SJCRH30 (cell line): ENCODE data around the gene FAM72C. TPM values are rescaled to one million over a fixed set of nuclear protein-coding genes. Genes with fewer than 3 reads are reported as not detected.
A peak's percentile ranks its signal among the peaks of the same experiment; 100 is the strongest.
"Not testable (repeated sequence)": the region's sequence is repeated elsewhere in the genome, so short reads cannot be mapped to it uniquely, and the experiment has no call there.

Experiments
- DNase-seq, 2 experiments: peaks; one replicate each; pipeline ENCODE4 v3.0.0-alpha.2; 2015 to 2020
- H3K27ac ChIP-seq: fragments of 250-450 bp; sonication (Bioruptor Pico); 2 replicates; pipeline ENCODE4 v1.5.1; 2020; ENCODE audit warnings: mild to moderate bottlenecking, moderate library complexity
- H3K27me3 ChIP-seq: fragments of 250-450 bp; sonication (Bioruptor Pico); 2 replicates; pipeline ENCODE4 v1.5.1; 2020; ENCODE audit warnings: mild to moderate bottlenecking, moderate library complexity
- H3K36me3 ChIP-seq: fragments of 250-450 bp; sonication (Bioruptor Pico); 2 replicates; pipeline ENCODE4 v1.5.1; 2020; ENCODE audit warnings: mild to moderate bottlenecking, moderate library complexity
- H3K4me1 ChIP-seq: fragments of 250-450 bp; sonication (Bioruptor Pico); 2 replicates; pipeline ENCODE4 v1.5.1; 2020; ENCODE audit warnings: mild to moderate bottlenecking, moderate library complexity
- H3K4me3 ChIP-seq: fragments of 250-450 bp; sonication (Bioruptor Pico); 2 replicates; pipeline ENCODE4 v1.5.1; 2020; ENCODE audit warnings: mild to moderate bottlenecking, moderate library complexity
- H3K9me3 ChIP-seq: fragments of 250-450 bp; sonication (Bioruptor Pico); replicated peaks from 2 replicates; pipeline ENCODE4 v1.5.1; 2020; ENCODE audit warnings: mild to moderate bottlenecking, moderate library complexity
- total RNA-seq: library from RNA; depleted of rRNA; stranded (reverse); fragments of >200 nt; shearing (Covaris generic); gene quantifications from 2 replicates; pipeline ENCODE4 v1.2.3, GENCODE V29; 2014

FAM72C gene
- total RNA-seq, 1 experiment from 2014 or later: 6.6 TPM

- not testable (repeated sequence) for H3K36me3 ChIP-seq, H3K4me3 ChIP-seq, H3K27ac ChIP-seq, H3K27me3 ChIP-seq, H3K4me1 ChIP-seq, H3K9me3 ChIP-seq, DNase-seq
These were observed 20.0 kb downstream of the FAM72C start for GRCh38 chr1:143951485-143952391.

GRCh38 chr1:143947749-143948148 is 24.0 kb downstream of the FAM72C start:
- not testable (repeated sequence) for H3K4me3 ChIP-seq, H3K36me3 ChIP-seq, H3K27me3 ChIP-seq, H3K4me1 ChIP-seq, H3K9me3 ChIP-seq, DNase-seq, H3K27ac ChIP-seq

- not testable (repeated sequence) for H3K27me3 ChIP-seq, H3K4me1 ChIP-seq, H3K27ac ChIP-seq, H3K36me3 ChIP-seq, DNase-seq, H3K9me3 ChIP-seq, H3K4me3 ChIP-seq
These were observed 26.5 kb downstream of the FAM72C start for GRCh38 chr1:143945253-143945652.

GRCh38 chr1:143944576-143945240 is 27.1 kb downstream of the FAM72C start:
- not testable (repeated sequence) for DNase-seq, H3K9me3 ChIP-seq, H3K36me3 ChIP-seq, H3K27ac ChIP-seq, H3K4me3 ChIP-seq, H3K4me1 ChIP-seq, H3K27me3 ChIP-seq

- H3K27me3 ChIP-seq, H3K36me3 ChIP-seq, H3K4me1 ChIP-seq, H3K27ac ChIP-seq, H3K9me3 ChIP-seq, DNase-seq, H3K4me3 ChIP-seq: not testable (repeated sequence)
These were observed 28.3 kb downstream of the FAM72C start for GRCh38 chr1:143943319-143943978.

GRCh38 chr1:143942238-143942860 is 29.4 kb downstream of the FAM72C start:
- H3K4me3 ChIP-seq, H3K4me1 ChIP-seq, H3K27ac ChIP-seq, H3K27me3 ChIP-seq, H3K36me3 ChIP-seq, H3K9me3 ChIP-seq, DNase-seq: not testable (repeated sequence)

- H3K27me3 ChIP-seq, H3K4me3 ChIP-seq, H3K9me3 ChIP-seq, H3K36me3 ChIP-seq, H3K27ac ChIP-seq, H3K4me1 ChIP-seq, DNase-seq: not testable (repeated sequence)
These were observed 32.1 kb downstream of the FAM72C start for GRCh38 chr1:143939666-143940065.

- H3K27ac ChIP-seq, DNase-seq: not testable (repeated sequence)
These were observed 32.9 kb downstream of the FAM72C start for GRCh38 chr1:143938922-143939321.

GRCh38 chr1:143936457-143937115 is 35.2 kb downstream of the FAM72C start:
- not testable (repeated sequence) for H3K27ac ChIP-seq, H3K9me3 ChIP-seq, H3K27me3 ChIP-seq, H3K36me3 ChIP-seq, H3K4me3 ChIP-seq, H3K4me1 ChIP-seq
- DNase-seq: peak; percentile 1 to 19

More at GRCh38 chr1:143938922-143939321, 32.9 kb downstream of the FAM72C start:
- H3K4me1 ChIP-seq, H3K4me3 ChIP-seq, H3K36me3 ChIP-seq, H3K27me3 ChIP-seq, H3K9me3 ChIP-seq: not testable (repeated sequence)

- not testable (repeated sequence) for H3K9me3 ChIP-seq, H3K27ac ChIP-seq, H3K4me1 ChIP-seq, H3K4me3 ChIP-seq, DNase-seq, H3K27me3 ChIP-seq, H3K36me3 ChIP-seq
These were observed 52.7 kb downstream of the FAM72C start for GRCh38 chr1:143919127-143919526.

- H3K4me1 ChIP-seq, H3K4me3 ChIP-seq, DNase-seq, H3K27ac ChIP-seq, H3K27me3 ChIP-seq, H3K36me3 ChIP-seq, H3K9me3 ChIP-seq: not testable (repeated sequence)
These were observed 53.2 kb downstream of the FAM72C start for GRCh38 chr1:143918552-143918951.

- not testable (repeated sequence) for H3K27ac ChIP-seq
These were observed 58.1 kb downstream of the FAM72C start for GRCh38 chr1:143913705-143914104.

More at GRCh38 chr1:143913705-143914104, 58.1 kb downstream of the FAM72C start:
- H3K27me3 ChIP-seq, DNase-seq, H3K9me3 ChIP-seq, H3K4me1 ChIP-seq, H3K36me3 ChIP-seq, H3K4me3 ChIP-seq: not testable (repeated sequence)
